Fibroblast of skin of left biceps (primary cell): Measurements from ENCODE around the gene LRP3.
"Not testable (repeated sequence)": the region's sequence is repeated elsewhere in the genome, so short reads cannot be mapped to it uniquely, and the experiment has no call there.

Source experiments
- DNase-seq, 2 experiments: peaks; one replicate each; pipeline ENCODE4 v3.0.0-alpha.2; 2013; ENCODE audit warnings: low read depth in 2 of 2

The LRP3 gene

GRCh38 chr19:33202546-33203507, 8.7 kb downstream of the LRP3 start:
- no peak for DNase-seq

GRCh38 chr19:33203529-33203928, 9.4 kb downstream of the LRP3 start:
- DNase-seq, result no peak

GRCh38 chr19:33204136-33204973, 10.2 kb downstream of the LRP3 start:
- no peak for DNase-seq

- no peak for DNase-seq
Measured at GRCh38 chr19:33205110-33205509, 11.0 kb downstream of the LRP3 start.

GRCh38 chr19:33205531-33206260, 11.6 kb downstream of the LRP3 start:
- DNase-seq, result no peak

- DNase-seq, result no peak
Measured at GRCh38 chr19:33206261-33207039, 12.3 kb downstream of the LRP3 start.

GRCh38 chr19:33207040-33207620, 13.0 kb downstream of the LRP3 start:
- no peak for DNase-seq

- no peak for DNase-seq
Measured at GRCh38 chr19:33207903-33208302, 13.8 kb downstream of the LRP3 start.

GRCh38 chr19:33208371-33208895, 14.3 kb downstream of the LRP3 start:
- DNase-seq, result no peak

- DNase-seq, result no peak
Measured at GRCh38 chr19:33208904-33209849, 15.0 kb downstream of the LRP3 start.

GRCh38 chr19:33209850-33210230, 15.7 kb downstream of the LRP3 start:
- DNase-seq, result not testable (repeated sequence)

- no peak for DNase-seq
Measured at GRCh38 chr19:33210266-33210940, 16.3 kb downstream of the LRP3 start.

- DNase-seq, result no peak
Measured at GRCh38 chr19:33211794-33212435, 17.8 kb downstream of the LRP3 start.

- DNase-seq, result no peak
Measured at GRCh38 chr19:33212436-33213172, 18.5 kb downstream of the LRP3 start.

GRCh38 chr19:33214596-33214995, 20.5 kb downstream of the LRP3 start:
- no peak for DNase-seq

GRCh38 chr19:33215438-33216197, 21.5 kb downstream of the LRP3 start:
- DNase-seq, result no peak
